Measurements from ENCODE around the gene MYRF. TPM values are rescaled to one million over a fixed set of nuclear protein-coding genes. Genes with fewer than 3 reads are reported as not detected.

The MYRF gene
- total RNA-seq (0.82 and 1.8 TPM in 2 replicates), polyA plus RNA-seq (0.98 and 1.1 TPM in 2 replicates), polyA minus RNA-seq (1.3 and 1.5 TPM in 2 replicates), Bru-seq, nascent RNA (percentile 13 among the genes with signal in this experiment), BruChase-seq, experiment 1, labeled RNA remaining after a 6-hour chase (percentile 17 among the genes with signal in this experiment), BruChase-seq, experiment 2, labeled RNA remaining after a 2-hour chase (percentile 13 among the genes with signal in this experiment)
- polyA plus RNA-seq (2011; cell fraction: cytosol; rRNA removed), result 0.49 and 0.62 TPM in 2 replicates
- 1.5 and 2.2 TPM in 2 replicates for polyA plus RNA-seq (2011; cell fraction: nucleus; rRNA removed)
- polyA plus RNA-seq (2012), result 0.72 and 2.0 TPM in 2 replicates
- polyA minus RNA-seq (2011; cell fraction: cytosol; rRNA and poly(A)+ RNA removed), result 0.31 TPM
- polyA minus RNA-seq (2011; cell fraction: nucleus; rRNA and poly(A)+ RNA removed), result 0.63 and 1.0 TPM in 2 replicates
- long read RNA-seq, partial matches to known transcripts, result 1 of 2 reads
- long read RNA-seq, other reads (novel, unspliced or antisense), result 1 of 2 reads

DNA sequence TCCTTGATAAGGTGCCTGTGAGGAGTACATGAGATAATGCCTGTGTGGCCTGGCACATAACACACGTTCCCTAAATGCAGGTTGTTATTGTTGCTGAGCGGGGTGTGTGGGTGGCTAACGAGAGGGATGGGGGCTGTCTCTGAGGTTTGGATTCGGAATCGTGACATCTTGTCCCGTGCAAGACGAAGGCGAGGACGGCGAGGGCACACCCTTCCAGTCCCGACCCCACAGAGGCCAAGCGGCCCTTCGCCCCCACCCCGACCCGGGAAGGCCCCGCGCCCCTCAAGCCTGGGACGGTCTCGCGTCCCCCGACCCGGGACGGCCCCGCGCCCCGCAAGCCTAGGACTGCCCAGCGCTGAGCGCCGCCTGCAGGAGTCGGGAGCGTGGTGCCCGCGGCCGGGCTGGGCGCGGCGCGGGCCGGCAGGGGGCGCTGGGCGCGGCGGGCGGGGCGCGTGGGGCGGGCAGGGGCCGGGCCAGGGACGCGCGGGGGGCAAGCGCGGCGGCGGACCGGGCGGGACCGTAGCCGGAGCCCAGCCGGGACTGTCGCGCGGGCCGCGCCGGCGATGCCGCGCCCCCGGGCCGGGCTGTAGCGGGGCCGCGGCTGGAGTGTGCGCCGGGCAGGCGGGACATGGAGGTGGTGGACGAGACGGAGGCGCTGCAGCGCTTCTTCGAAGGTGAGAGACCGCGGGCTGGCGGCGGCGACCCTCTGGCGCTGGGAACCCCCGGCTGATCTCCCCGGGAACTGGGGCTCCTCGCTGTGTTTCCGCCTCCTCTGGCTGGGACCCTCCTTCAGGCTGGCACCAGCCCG is at the start of gene MYRF:
Gene MYRF, plus strand, starts transcription at position 520 of the 808 bp plus-strand sequence. Its CDS starts 109 bp downstream, at position 629.
- Histone ChIP-seq H3K9ac (replicated peaks; ENCODE audit: extremely low read depth, insufficient read depth, low read length) (no peak within 1 kb of the TSS), H3K4me3 (replicated peaks in 1 of 3; ENCODE audit: insufficient read depth in 1 of 3, low read depth in 1 of 3, low read length in 3 of 3) (peak within 1 kb of the TSS; percentile 9 to 41 (median 34)), H3K27me3 (ENCODE audit: control insufficient read depth in 2 of 2, insufficient read depth in 2 of 2, low read length in 2 of 2) (no peaks in the 10 kb centered on the region), H4K20me1 (replicated peaks; ENCODE audit: control insufficient read depth, extremely low read depth, insufficient read depth, low read length) (no peaks in the 10 kb centered on the region), H2AFZ (ENCODE audit: low read depth, low read length) (peak within 1 kb of the TSS; percentile 82), H3K79me2 (ENCODE audit: control insufficient read depth, insufficient read depth, low read length) (no peaks in the 10 kb centered on the region), H3K36me3 (ENCODE audit: control insufficient read depth in 2 of 2, extremely low read depth in 1 of 2, insufficient read depth in 2 of 2, low read length in 2 of 2) (no peaks in the 10 kb centered on the region), H3K9me1 (replicated peaks; ENCODE audit: control insufficient read depth, extremely low read depth, insufficient read depth, low read length) (no peaks in the 10 kb centered on the region), H3K4me1 (ENCODE audit: control insufficient read depth, extremely low read depth, insufficient read depth, low read length) (peaks cover 12% of the 10 kb centered on the region), H3K4me2 (ENCODE audit: insufficient read depth, low read length) (peak within 1 kb of the TSS; percentile 45), H3K9me3 (replicated peaks; ENCODE audit: control insufficient read depth, insufficient read depth, low read length) (no peaks in the 10 kb centered on the region), H3K27ac (ENCODE audit: insufficient read depth, low read depth, low read length) (no peak within 1 kb of the TSS)
- BruUV-seq (replicated peaks), result no TSS peak
- ChIA-PET POLR2A (no interaction called here), CTCF (interaction anchor here (1.1 to 1.6 kb wide), 2 partner anchors 36 to 194 kb away, joined by 3 to 4 read pairs; no protein-coding TSS in a partner anchor)
- dilution Hi-C loops (cut with MboI; ENCODE audit: extremely low pct_ligation_motif_present, low sequenced_read_pairs) (no loop called here), intact Hi-C loops (cut with micrococcal nuclease) (loop anchor here (1.0 kb wide), 1 partner anchor 24 kb away; no protein-coding TSS in a partner anchor)
- TF ChIP-seq POLR2AphosphoS5 (IDR thresholded peaks at IDR 0.05; ENCODE audit: insufficient read depth, low read depth, low read length) (no peak), MYC (IDR thresholded peaks at IDR 0.05; ENCODE audit: low read depth, low read length) (no peak)
- TF ChIP-seq, protein P1, sequence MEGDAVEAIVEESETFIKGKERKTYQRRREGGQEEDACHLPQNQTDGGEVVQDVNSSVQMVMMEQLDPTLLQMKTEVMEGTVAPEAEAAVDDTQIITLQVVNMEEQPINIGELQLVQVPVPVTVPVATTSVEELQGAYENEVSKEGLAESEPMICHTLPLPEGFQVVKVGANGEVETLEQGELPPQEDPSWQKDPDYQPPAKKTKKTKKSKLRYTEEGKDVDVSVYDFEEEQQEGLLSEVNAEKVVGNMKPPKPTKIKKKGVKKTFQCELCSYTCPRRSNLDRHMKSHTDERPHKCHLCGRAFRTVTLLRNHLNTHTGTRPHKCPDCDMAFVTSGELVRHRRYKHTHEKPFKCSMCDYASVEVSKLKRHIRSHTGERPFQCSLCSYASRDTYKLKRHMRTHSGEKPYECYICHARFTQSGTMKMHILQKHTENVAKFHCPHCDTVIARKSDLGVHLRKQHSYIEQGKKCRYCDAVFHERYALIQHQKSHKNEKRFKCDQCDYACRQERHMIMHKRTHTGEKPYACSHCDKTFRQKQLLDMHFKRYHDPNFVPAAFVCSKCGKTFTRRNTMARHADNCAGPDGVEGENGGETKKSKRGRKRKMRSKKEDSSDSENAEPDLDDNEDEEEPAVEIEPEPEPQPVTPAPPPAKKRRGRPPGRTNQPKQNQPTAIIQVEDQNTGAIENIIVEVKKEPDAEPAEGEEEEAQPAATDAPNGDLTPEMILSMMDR (IDR thresholded peaks at IDR 0.05; ENCODE audit: extremely low read depth in 1 of 2, insufficient read depth in 1 of 2, low read depth in 1 of 2, low read length in 2 of 2), result peak; percentile 36 to 56
- DNase-seq (ENCODE audit: low read depth, low spot score) (peak; percentile 21), FAIRE-seq (peak; percentile 52)
